Endothelial cell of umbilical vein (primary cell): ENCODE results near the gene DUSP10. TPM values are rescaled to one million over a fixed set of nuclear protein-coding genes. Genes with fewer than 3 reads are reported as not detected.

Experiments
- BruUV-seq: library from RNA; stranded (reverse); fragments of 400-500 nt; replicated peaks from 2 replicates; lab custom pipeline; 2021; lab: Mats Ljungman, UMichigan
- CTCF ChIA-PET: fragments of 300-600, 350-600 bp; sonication (Branson Sonifier 250); formaldehyde crosslinking; loops from one replicate; lab custom pipeline; 2021; ENCODE audit warnings: antibody characterized with exemption, inconsistent platforms; lab: Charles Lee
- POLR2A ChIA-PET: fragments of 300-600, 350-600 bp; sonication (Branson Sonifier 250); formaldehyde crosslinking; loops from one replicate; lab custom pipeline; 2021; ENCODE audit warnings: antibody characterized with exemption, inconsistent platforms; lab: Charles Lee
- DNase-seq: peaks from one replicate; pipeline ENCODE4 v3.0.0-alpha.2; 2011; ENCODE audit warnings: low read depth, low spot score
- FAIRE-seq: peaks from 2 replicates; lab custom pipeline; 2011; peaks lifted over from hg19 to GRCh38; lab: Jason Lieb, UNC
- H2AFZ ChIP-seq: 2 replicates; pipeline ENCODE4 v1.6.0; 2012; ENCODE audit warnings: low read depth, low read length, control low read depth, inconsistent platforms
- H3K27ac ChIP-seq: 2 replicates; pipeline ENCODE4 v1.5.1; 2011; ENCODE audit warnings: low read depth, mild to moderate bottlenecking, control low read depth, low read length, moderate library complexity; ENCODE audit not compliant: insufficient read depth
- H3K27me3 ChIP-seq, 2 experiments: 2 replicates each; pipeline versions ENCODE4 v1.6.0 to v1.6.1; 2011; ENCODE audit warnings: low read length in 2 of 2, mixed read lengths in 1 of 2; ENCODE audit not compliant: control insufficient read depth in 2 of 2, insufficient read depth in 2 of 2
- H3K36me3 ChIP-seq, 2 experiments: 2 replicates in 1 of 2; 3 replicates in 1 of 2; pipeline ENCODE4 v1.5.1; 2011; ENCODE audit warnings: low read length in 2 of 2, mild to moderate bottlenecking in 1 of 2, moderate library complexity in 1 of 2; ENCODE audit not compliant: control insufficient read depth in 2 of 2, insufficient read depth in 2 of 2; ENCODE audit errors: extremely low read depth in 1 of 2
- H3K4me1 ChIP-seq: 3 replicates; pipeline ENCODE4 v1.5.1; 2011; ENCODE audit warnings: mild to moderate bottlenecking, low read length; ENCODE audit not compliant: control insufficient read depth, insufficient read depth; ENCODE audit errors: extremely low read depth
- H3K4me2 ChIP-seq: 2 replicates; pipeline ENCODE4 v1.6.1; 2011; ENCODE audit warnings: low read length, control low read depth, mixed read lengths; ENCODE audit not compliant: insufficient read depth
- H3K4me3 ChIP-seq, 3 experiments: fragments of 200-600 bp in 1 of 3; sonication (generic), shearing (Covaris generic) in 1 of 3; replicated peaks in 1 of 3; 2 replicates each; pipeline ENCODE4 v1.5.1; 2011 to 2016; ENCODE audit warnings: control low read depth in 3 of 3, low read length in 3 of 3, mild to moderate bottlenecking in 2 of 3, inconsistent platforms in 1 of 3, low read depth in 1 of 3, moderate library complexity in 1 of 3; ENCODE audit not compliant: insufficient read depth in 1 of 3
- H3K79me2 ChIP-seq: 2 replicates; pipeline ENCODE4 v1.6.0; 2012; ENCODE audit warnings: low read length, inconsistent platforms; ENCODE audit not compliant: control insufficient read depth, insufficient read depth
- H3K9ac ChIP-seq: replicated peaks from 2 replicates; pipeline ENCODE3; 2011; ENCODE audit warnings: low read length, control low read depth; ENCODE audit not compliant: insufficient read depth; ENCODE audit errors: extremely low read depth
- H3K9me1 ChIP-seq: replicated peaks from 3 replicates; pipeline ENCODE4 v1.6.0; 2011; ENCODE audit warnings: mild to moderate bottlenecking, low read length; ENCODE audit not compliant: control insufficient read depth, insufficient read depth; ENCODE audit errors: extremely low read depth
- H3K9me3 ChIP-seq: replicated peaks from 2 replicates; pipeline ENCODE4 v1.5.1; 2012; ENCODE audit warnings: low read length, inconsistent platforms; ENCODE audit not compliant: control insufficient read depth, insufficient read depth
- H4K20me1 ChIP-seq: replicated peaks from 2 replicates; pipeline ENCODE3; 2011; ENCODE audit warnings: mild to moderate bottlenecking, low read length; ENCODE audit not compliant: control insufficient read depth, insufficient read depth; ENCODE audit errors: extremely low read depth
- EZH2 ChIP-seq: IDR thresholded peaks from 2 replicates; pipeline ENCODE4 v1.6.1; 2012; ENCODE audit warnings: borderline replicate concordance, low read depth, mild to moderate bottlenecking, moderate library complexity, low read length, inconsistent platforms; ENCODE audit not compliant: severe bottlenecking
- FOS ChIP-seq: IDR thresholded peaks from 2 replicates; pipeline ENCODE4 v1.6.1; 2011; ENCODE audit warnings: mild to moderate bottlenecking, low read length, moderate library complexity, borderline replicate concordance; ENCODE audit not compliant: insufficient read depth
- GATA2 ChIP-seq: IDR thresholded peaks from 2 replicates; pipeline ENCODE4 v1.7.0; 2011; ENCODE audit warnings: low read depth, mild to moderate bottlenecking, moderate library complexity, mixed read lengths, low read length; ENCODE audit not compliant: insufficient read length, insufficient read depth
- JUN ChIP-seq: IDR thresholded peaks from 2 replicates; pipeline ENCODE4 v1.6.1; 2011; ENCODE audit warnings: borderline replicate concordance, low read depth; ENCODE audit not compliant: insufficient read length, insufficient read depth
- MYC ChIP-seq: IDR thresholded peaks from one replicate; pipeline ENCODE4 v1.6.1; 2011; ENCODE audit warnings: mild to moderate bottlenecking, low read depth, low read length
- POLR2A ChIP-seq: IDR thresholded peaks from 2 replicates; pipeline ENCODE4 v1.6.1; 2012; ENCODE audit warnings: low read depth, mild to moderate bottlenecking, control low read depth, low read length
- POLR2AphosphoS5 ChIP-seq: IDR thresholded peaks from 2 replicates; pipeline ENCODE4 v1.6.1; 2012; ENCODE audit warnings: low read depth, mild to moderate bottlenecking, control low read depth, low read length, moderate library complexity; ENCODE audit not compliant: insufficient read depth
- dilution Hi-C: fragments of 300-500 bp; cut with MboI; formaldehyde crosslinking; loops from one replicate; pipeline ENCODE4 v1.15.0; 2019; ENCODE audit warnings: low sequenced_read_pairs; ENCODE audit not compliant: extremely low pct_ligation_motif_present
- intact Hi-C: fragments of 100-400 bp; cut with micrococcal nuclease; formaldehyde crosslinking; loops from one replicate; pipeline ENCODE4 v1.10.0; 2022
- polyA plus RNA-seq, 4 experiments: library from polyadenylated mRNA; depleted of rRNA in 3 of 4; stranded (reverse) in 3 of 4; unstranded in 1 of 4; fragments of >200 nt; gene quantifications; 2 replicates each; pipeline versions ENCODE4 v1.2.1 to v1.2.3, GENCODE V29; 2011 to 2012; ENCODE audit warnings: missing spikeins in 1 of 4
- total RNA-seq: library from RNA; stranded (reverse); gene quantifications from 2 replicates; pipeline ENCODE4 v1.2.3, GENCODE V29; 2021
- TF ChIP-seq, protein P1 (sequence below): IDR thresholded peaks from 2 replicates; pipeline ENCODE4 v1.6.1; 2011; ENCODE audit not compliant: insufficient read depth, insufficient read length
- TF ChIP-seq, protein P2 (sequence below), 2 donors: IDR thresholded peaks; 1 replicate in 1 of 2; 2 replicates in 1 of 2; pipeline ENCODE4 v1.5.1; 2011; ENCODE audit warnings: low read length in 2 of 2, mild to moderate bottlenecking in 2 of 2, moderate library complexity in 2 of 2, control low read depth in 1 of 2, inconsistent platforms in 1 of 2, low read depth in 1 of 2; ENCODE audit not compliant: insufficient read depth in 1 of 2; ENCODE audit errors: extremely low read depth in 1 of 2

The DUSP10 gene
- total and polyA plus RNA-seq, 2 donors (not counting 3 experiments of a cell fraction or from before 2014, with no cell fraction given) = 1.6 to 1.9 TPM

DNA sequence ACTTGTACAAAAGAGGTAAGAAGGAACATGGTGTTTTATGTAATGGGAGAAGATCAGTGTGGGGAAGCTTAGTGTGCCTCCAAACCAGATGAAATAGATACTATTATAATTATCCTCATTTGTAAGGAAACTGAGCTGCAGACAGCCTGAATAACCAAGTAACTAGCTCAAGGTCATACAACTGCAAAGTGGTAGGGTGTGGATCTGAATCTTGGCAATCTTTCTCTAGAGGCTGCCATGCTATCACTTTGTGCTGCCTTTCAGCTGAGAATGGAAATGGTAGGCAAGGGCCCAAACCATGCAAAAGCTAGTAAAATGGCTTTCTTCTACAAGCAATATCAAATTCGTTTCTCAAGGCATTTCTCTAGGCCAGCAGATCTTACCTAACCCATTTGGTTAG, 51.0 kb downstream of the DUSP10 start:
- Histone ChIP-seq H3K9me3 (no peaks in the 10 kb centered on the region), H3K79me2 (no peaks in the 10 kb centered on the region), H3K4me3 (no peak overlapping the region), H3K4me2 (no peak overlapping the region), H3K27ac (no peak overlapping the region), H3K9ac (no peak overlapping the region), H4K20me1 (no peaks in the 10 kb centered on the region), H3K9me1 (no peaks in the 10 kb centered on the region), H2AFZ (no peak overlapping the region), H3K4me1 (no peaks in the 10 kb centered on the region), H3K27me3 (peaks cover 0 to 8% of the 10 kb centered on the region in 2 experiments), H3K36me3 (no peaks in the 10 kb centered on the region)
- ChIA-PET CTCF (interaction anchor here (0.9 to 1.5 kb wide), 4 partner anchors 8 to 28 kb away, joined by 3 to 4 read pairs (median 4); no protein-coding TSS in a partner anchor), POLR2A (no interaction called here)
- no TSS peak for BruUV-seq
- TF ChIP-seq POLR2A (no peak), MYC (no peak), EZH2 (no peak), GATA2 (no peak), FOS (no peak)
- dilution Hi-C loops = no loop called here
- no peak for FAIRE-seq
- no peak for DNase-seq
- intact Hi-C loops = no loop called here

DNA sequence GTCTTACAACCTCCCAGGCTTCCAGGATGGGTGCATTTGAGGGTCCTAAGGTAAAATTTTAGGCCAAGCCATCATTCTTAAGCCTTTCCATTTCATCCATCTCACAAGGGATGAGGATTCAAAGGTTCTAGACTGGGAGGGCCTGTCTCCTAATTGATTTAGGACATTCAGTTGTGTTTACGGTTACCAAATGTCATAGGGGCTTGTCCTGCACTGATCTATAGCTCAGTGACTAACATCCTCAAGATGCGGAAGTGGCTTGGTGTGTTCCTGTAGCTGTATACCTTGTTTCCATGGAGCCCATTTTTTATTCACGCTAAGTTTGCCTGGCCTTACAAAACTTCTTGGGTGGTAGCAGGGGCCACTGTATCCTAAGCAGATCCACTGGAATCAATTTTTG, 52.8 kb downstream of the DUSP10 start:
- TF ChIP-seq EZH2 = no peak
- TF ChIP-seq, protein P1, sequence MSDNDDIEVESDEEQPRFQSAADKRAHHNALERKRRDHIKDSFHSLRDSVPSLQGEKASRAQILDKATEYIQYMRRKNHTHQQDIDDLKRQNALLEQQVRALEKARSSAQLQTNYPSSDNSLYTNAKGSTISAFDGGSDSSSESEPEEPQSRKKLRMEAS = no peak
- no peak for TF ChIP-seq POLR2AphosphoS5
- TF ChIP-seq GATA2 = no peak
- TF ChIP-seq POLR2A = no peak
- TF ChIP-seq JUN = no peak
- TF ChIP-seq, protein P2, sequence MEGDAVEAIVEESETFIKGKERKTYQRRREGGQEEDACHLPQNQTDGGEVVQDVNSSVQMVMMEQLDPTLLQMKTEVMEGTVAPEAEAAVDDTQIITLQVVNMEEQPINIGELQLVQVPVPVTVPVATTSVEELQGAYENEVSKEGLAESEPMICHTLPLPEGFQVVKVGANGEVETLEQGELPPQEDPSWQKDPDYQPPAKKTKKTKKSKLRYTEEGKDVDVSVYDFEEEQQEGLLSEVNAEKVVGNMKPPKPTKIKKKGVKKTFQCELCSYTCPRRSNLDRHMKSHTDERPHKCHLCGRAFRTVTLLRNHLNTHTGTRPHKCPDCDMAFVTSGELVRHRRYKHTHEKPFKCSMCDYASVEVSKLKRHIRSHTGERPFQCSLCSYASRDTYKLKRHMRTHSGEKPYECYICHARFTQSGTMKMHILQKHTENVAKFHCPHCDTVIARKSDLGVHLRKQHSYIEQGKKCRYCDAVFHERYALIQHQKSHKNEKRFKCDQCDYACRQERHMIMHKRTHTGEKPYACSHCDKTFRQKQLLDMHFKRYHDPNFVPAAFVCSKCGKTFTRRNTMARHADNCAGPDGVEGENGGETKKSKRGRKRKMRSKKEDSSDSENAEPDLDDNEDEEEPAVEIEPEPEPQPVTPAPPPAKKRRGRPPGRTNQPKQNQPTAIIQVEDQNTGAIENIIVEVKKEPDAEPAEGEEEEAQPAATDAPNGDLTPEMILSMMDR (IDR thresholded peaks at IDR 0.05; ENCODE audit: extremely low read depth in 1 of 2, insufficient read depth in 1 of 2, low read depth in 1 of 2, low read length in 2 of 2) = no peak
- no peak for TF ChIP-seq MYC
- no peak for TF ChIP-seq FOS
- Histone ChIP-seq H3K9me1 (no peaks in the 10 kb centered on the region), H3K4me3 (no peak overlapping the region), H3K4me2 (no peak overlapping the region), H3K27ac (no peak overlapping the region), H4K20me1 (no peaks in the 10 kb centered on the region), H3K27me3 (peaks cover 3 to 8% of the 10 kb centered on the region in 2 experiments), H3K4me1 (no peaks in the 10 kb centered on the region), H3K79me2 (no peaks in the 10 kb centered on the region), H3K9me3 (no peaks in the 10 kb centered on the region), H3K9ac (no peak overlapping the region), H2AFZ (no peak overlapping the region), H3K36me3 (no peaks in the 10 kb centered on the region)
- POLR2A ChIA-PET = no interaction called here
- intact Hi-C loops (no loop called here), dilution Hi-C loops (no loop called here)
- FAIRE-seq (no peak), DNase-seq (no peak)
- BruUV-seq = no TSS peak
- CTCF ChIA-PET = interaction anchor here (1.2 kb wide), 1 partner anchor 54 kb away, joined by 3 read pairs; no protein-coding TSS in a partner anchor
